ENCODE data around the gene ACOXL. TPM values are rescaled to one million over a fixed set of nuclear protein-coding genes. Genes with fewer than 3 reads are reported as not detected.

The ACOXL gene
- total and polyA plus RNA-seq, 12 donors, result 0.05 to 0.19 (median 0.12) TPM; not detected in 8

DNA sequence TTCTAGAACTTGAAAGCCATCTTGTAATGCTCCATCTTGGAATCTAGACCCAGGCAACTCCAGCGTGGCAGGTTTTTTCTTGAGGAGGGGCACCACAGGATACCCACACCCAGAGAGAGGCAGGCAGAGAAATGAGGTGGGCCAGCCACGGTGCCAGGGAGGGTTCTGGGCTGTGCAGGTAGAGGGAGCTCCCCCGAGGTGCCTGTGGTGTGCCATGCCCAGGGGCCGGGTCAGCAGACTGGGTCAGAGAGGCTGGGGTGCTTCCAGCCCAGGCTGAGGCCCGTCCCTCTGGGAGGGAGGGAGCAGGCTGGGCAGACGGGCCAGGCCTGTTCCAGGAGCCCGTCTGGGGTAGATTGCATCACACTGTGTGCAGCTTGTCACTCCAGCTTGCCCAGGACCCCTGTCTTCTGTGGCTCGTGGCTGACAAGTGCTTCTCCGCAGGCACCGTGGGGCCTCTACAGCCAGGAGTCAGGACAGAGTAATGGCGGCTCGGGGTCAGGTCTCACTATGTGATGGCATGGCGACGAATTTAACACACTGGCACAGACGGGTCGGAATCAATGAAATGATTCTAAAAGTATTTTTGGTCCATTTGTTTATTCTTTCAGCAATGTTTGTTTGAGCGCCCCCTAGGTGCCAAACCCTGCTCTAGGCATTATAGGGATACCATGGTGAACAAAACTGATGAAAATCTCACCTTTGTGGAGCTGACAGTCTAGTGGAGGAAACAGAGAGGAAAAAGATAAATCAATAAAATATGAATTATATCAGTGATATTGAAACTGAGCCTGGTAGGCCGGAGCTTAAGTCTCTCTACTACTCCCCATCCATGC, 144.0 kb downstream of the ACOXL start:
- Histone ChIP-seq H3K9me3 (replicated peaks in 1 of 3) (no peaks in the 10 kb centered on the region), H3K27me3 (no peaks in the 10 kb centered on the region), H3K4me1 (replicated peaks in 1 of 2) (no peaks in the 10 kb centered on the region), H3K27ac (no peak overlapping the region), H3K4me3 (no peak overlapping the region), H3K36me3 (replicated peaks in 1 of 2) (no peaks in the 10 kb centered on the region)
- no peak for DNase-seq
- intact Hi-C loops (cut with DNase I), result no loop called here
- 87 to 89% (median 87%) methylated on average over 13 to 18 of the region's 18 CpGs for WGBS, 4 donors
- no peak for TF ChIP-seq POLR2A (IDR thresholded peaks at IDR 0.05)
- TF ChIP-seq, protein P1, sequence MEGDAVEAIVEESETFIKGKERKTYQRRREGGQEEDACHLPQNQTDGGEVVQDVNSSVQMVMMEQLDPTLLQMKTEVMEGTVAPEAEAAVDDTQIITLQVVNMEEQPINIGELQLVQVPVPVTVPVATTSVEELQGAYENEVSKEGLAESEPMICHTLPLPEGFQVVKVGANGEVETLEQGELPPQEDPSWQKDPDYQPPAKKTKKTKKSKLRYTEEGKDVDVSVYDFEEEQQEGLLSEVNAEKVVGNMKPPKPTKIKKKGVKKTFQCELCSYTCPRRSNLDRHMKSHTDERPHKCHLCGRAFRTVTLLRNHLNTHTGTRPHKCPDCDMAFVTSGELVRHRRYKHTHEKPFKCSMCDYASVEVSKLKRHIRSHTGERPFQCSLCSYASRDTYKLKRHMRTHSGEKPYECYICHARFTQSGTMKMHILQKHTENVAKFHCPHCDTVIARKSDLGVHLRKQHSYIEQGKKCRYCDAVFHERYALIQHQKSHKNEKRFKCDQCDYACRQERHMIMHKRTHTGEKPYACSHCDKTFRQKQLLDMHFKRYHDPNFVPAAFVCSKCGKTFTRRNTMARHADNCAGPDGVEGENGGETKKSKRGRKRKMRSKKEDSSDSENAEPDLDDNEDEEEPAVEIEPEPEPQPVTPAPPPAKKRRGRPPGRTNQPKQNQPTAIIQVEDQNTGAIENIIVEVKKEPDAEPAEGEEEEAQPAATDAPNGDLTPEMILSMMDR (IDR thresholded peaks at IDR 0.05), result no peak

DNA sequence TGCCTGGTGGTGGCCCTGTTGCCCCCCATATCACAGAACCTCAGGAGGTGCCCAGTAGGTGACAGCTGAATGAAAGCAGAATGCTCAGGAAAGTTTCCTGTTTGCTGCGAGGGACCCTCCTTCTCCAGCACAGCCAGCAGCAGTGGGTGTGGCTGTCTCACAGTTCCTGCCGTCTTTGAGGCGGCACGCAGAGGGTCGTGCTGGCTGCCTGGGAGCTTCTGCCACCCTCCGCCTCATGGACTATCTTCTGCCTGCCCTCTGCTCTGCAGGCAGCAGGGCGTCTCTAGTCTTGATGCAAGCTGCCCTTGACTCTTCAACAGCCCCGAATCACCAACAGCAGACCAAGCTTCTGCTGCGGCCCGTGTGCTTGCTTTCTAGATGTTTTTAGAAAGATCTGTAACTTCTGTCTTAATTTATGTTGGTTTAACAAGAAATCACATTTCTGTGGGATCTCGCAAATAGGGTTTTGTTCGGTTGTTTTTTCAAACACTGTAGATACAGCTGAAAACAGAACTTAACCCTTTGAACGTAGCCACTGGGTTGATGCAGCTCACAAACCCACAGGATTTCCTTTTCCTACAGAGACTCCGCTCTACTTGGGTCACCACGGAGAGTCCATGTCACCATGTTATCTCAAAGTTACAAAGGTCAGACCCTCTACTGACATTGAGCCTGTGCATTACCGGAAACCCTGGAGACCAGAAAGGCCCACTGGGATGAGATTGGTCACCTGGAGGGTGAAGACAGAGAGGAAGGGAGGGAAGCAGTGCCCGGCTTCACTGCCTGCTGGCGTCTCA, 144.9 kb downstream of the ACOXL start:
- no peak overlapping the region for H3K27ac ChIP-seq
- 52 to 61% (median 56%) methylated on average over 12 to 18 of the region's 18 CpGs for WGBS, 4 donors
- H3K36me3 ChIP-seq (replicated peaks in 1 of 2), result no peaks in the 10 kb centered on the region
- TF ChIP-seq, protein P1 (IDR thresholded peaks at IDR 0.05), result no peak
- TF ChIP-seq POLR2A (IDR thresholded peaks at IDR 0.05), result no peak
- no peak for DNase-seq
- intact Hi-C loops (cut with DNase I), result no loop called here
- H3K9me3 ChIP-seq (replicated peaks in 1 of 3), result no peaks in the 10 kb centered on the region
- no peaks in the 10 kb centered on the region for H3K4me1 ChIP-seq (replicated peaks in 1 of 2)
- no peaks in the 10 kb centered on the region for H3K27me3 ChIP-seq
- no peak overlapping the region for H3K4me3 ChIP-seq

DNA sequence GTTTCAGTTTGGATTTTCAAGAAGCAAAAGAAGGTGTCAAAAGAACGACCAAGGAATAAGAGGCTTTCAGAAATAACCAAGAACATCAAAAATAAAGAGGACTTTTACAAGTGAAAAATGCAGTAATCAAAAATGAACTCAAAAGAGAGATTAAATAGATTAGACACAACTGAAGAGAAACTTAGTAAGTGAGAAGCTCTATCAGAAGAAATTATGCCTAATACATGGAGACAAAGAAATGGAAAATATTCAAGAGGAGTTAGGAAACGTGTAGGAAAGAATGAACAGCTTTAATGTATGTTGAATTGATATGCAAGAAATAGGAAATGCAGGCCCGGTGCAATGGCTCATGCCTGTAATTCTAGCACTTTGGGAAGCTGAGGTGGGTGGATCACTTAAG, 145.8 kb downstream of the ACOXL start:
- intact Hi-C loops (cut with DNase I), result no loop called here
- H3K9me3 ChIP-seq (replicated peaks in 1 of 3), result no peaks in the 10 kb centered on the region
- H3K27ac ChIP-seq, result no peak overlapping the region
- WGBS, 4 donors, result 84 to 93% (median 85%) methylated on average over 3 of the region's 3 CpGs
- no peaks in the 10 kb centered on the region for H3K4me1 ChIP-seq (replicated peaks in 1 of 2)
- H3K27me3 ChIP-seq, result no peaks in the 10 kb centered on the region
- H3K4me3 ChIP-seq, result no peak overlapping the region
- H3K36me3 ChIP-seq (replicated peaks in 1 of 2), result no peaks in the 10 kb centered on the region
- no peak for DNase-seq
- TF ChIP-seq POLR2A (IDR thresholded peaks at IDR 0.05), result no peak
- TF ChIP-seq, protein P1 (IDR thresholded peaks at IDR 0.05), result no peak

DNA sequence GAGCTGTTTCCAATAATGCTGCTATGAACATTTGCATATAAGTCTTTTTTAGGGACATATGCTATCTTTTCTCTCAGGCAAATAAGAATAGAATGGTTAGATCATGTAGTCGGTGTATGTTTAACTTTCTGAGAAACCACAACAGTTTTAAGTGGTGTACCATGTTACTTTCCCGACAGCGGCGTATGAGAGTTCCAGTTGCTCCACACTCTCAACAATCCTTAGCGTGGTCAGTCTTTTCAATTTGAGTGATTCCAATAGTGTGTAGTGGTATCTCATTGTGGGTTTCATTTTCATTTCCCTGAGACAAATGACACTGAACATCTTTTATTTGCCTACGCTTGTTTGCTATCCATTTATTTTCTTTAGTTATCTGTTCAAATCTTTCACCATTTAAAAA, 149.5 kb downstream of the ACOXL start:
- no peaks in the 10 kb centered on the region for H3K36me3 ChIP-seq (replicated peaks in 1 of 2)
- H3K9me3 ChIP-seq (replicated peaks in 1 of 3), result no peaks in the 10 kb centered on the region
- 91 to 94% (median 94%) methylated on average over 6 of the region's 6 CpGs for WGBS, 4 donors
- peak in 1 of 7 donors; percentile 10 for DNase-seq
- H3K4me1 ChIP-seq (replicated peaks in 1 of 2), result no peaks in the 10 kb centered on the region
- no peak overlapping the region for H3K4me3 ChIP-seq
- no peak for TF ChIP-seq POLR2A (IDR thresholded peaks at IDR 0.05)
- TF ChIP-seq, protein P1 (IDR thresholded peaks at IDR 0.05), result no peak
- H3K27ac ChIP-seq, result no peak overlapping the region
- H3K27me3 ChIP-seq, result no peaks in the 10 kb centered on the region
- intact Hi-C loops (cut with DNase I), result no loop called here
